WTC11 (cell line): ENCODE data around the gene TRIM2.
A peak's percentile ranks its signal among the peaks of the same experiment; 100 is the strongest.

ENCODE experiments used
- ATF1 ChIP-seq: sonication (generic); formaldehyde crosslinking; IDR thresholded peaks from 2 replicates; pipeline ENCODE4 v1.8.1; 2023; ENCODE audit warnings: mild to moderate bottlenecking, moderate library complexity, missing genetic modification reagents
- ELF4 ChIP-seq: sonication (generic); formaldehyde crosslinking; IDR thresholded peaks from 2 replicates; pipeline ENCODE4 v1.8.1; 2022; ENCODE audit warnings: low read depth, mild to moderate bottlenecking, moderate library complexity, missing genetic modification reagents
- NR1H2 ChIP-seq: sonication (generic); formaldehyde crosslinking; IDR thresholded peaks from 2 replicates; pipeline ENCODE4 v1.9.0; 2021; ENCODE audit warnings: mild to moderate bottlenecking, moderate library complexity, missing genetic modification reagents
- TEAD1 ChIP-seq: sonication (generic); formaldehyde crosslinking; IDR thresholded peaks from 2 replicates; pipeline ENCODE4 v1.8.0; 2022; ENCODE audit warnings: mild to moderate bottlenecking, missing genetic modification reagents
- TEAD4 ChIP-seq: sonication (generic); formaldehyde crosslinking; IDR thresholded peaks from 2 replicates; pipeline ENCODE4 v1.8.0; 2022; ENCODE audit warnings: mild to moderate bottlenecking, missing genetic modification reagents
- ZNF317 ChIP-seq: sonication (generic); formaldehyde crosslinking; IDR thresholded peaks from 2 replicates; pipeline ENCODE4 v1.8.1; 2023; ENCODE audit warnings: low read depth, mild to moderate bottlenecking, moderate library complexity, missing genetic modification reagents, borderline replicate concordance
- TF ChIP-seq, protein P1 (sequence below): fragments of 200-600 bp; IDR thresholded peaks from 2 replicates; pipeline ENCODE4 v1.8.0; 2022; ENCODE audit warnings: antibody characterized with exemption
- TF ChIP-seq, protein P2 (sequence below): sonication (generic); formaldehyde crosslinking; IDR thresholded peaks from 2 replicates; pipeline ENCODE4 v1.8.0; 2022; ENCODE audit warnings: mild to moderate bottlenecking, missing genetic modification reagents
- TF ChIP-seq, protein P3 (sequence below): sonication (generic); formaldehyde crosslinking; IDR thresholded peaks from 2 replicates; pipeline ENCODE4 v1.8.1; 2022; ENCODE audit warnings: mild to moderate bottlenecking, missing genetic modification reagents, moderate library complexity, borderline replicate concordance
- TF ChIP-seq, protein P4 (sequence below): sonication (generic); formaldehyde crosslinking; IDR thresholded peaks from 2 replicates; pipeline ENCODE4 v1.8.1; 2023; ENCODE audit warnings: mild to moderate bottlenecking, missing genetic modification reagents, moderate library complexity
- TF ChIP-seq, protein P5 (sequence below): sonication (generic); formaldehyde crosslinking; conservative IDR thresholded peaks from 2 replicates; pipeline ENCODE4 v1.8.1; 2022; ENCODE audit warnings: mild to moderate bottlenecking, missing genetic modification reagents

DNA sequence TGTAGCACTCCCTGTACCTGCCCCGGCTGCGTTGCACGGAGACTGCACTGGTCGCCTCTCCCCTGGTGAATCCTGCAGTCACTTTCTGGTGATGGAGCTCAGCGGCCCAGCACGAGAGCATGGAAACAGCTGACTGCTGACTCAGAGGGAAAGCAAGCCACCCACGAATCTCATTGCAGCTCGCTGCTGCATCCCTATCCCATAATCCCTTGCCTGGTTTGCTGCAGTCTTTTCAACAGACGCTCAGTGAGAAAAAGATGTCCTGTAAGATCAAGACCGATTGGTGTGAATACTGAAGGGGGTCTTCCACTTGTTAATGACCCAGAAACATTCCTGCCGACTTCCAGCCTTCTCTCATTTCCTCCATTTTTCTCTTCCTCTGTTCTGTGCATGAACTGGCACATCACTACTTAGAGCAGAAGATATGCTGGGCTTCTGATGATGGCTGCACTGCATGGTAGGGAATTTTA, 52.9 kb downstream of the TRIM2 start:
- TF ChIP-seq, protein P1, sequence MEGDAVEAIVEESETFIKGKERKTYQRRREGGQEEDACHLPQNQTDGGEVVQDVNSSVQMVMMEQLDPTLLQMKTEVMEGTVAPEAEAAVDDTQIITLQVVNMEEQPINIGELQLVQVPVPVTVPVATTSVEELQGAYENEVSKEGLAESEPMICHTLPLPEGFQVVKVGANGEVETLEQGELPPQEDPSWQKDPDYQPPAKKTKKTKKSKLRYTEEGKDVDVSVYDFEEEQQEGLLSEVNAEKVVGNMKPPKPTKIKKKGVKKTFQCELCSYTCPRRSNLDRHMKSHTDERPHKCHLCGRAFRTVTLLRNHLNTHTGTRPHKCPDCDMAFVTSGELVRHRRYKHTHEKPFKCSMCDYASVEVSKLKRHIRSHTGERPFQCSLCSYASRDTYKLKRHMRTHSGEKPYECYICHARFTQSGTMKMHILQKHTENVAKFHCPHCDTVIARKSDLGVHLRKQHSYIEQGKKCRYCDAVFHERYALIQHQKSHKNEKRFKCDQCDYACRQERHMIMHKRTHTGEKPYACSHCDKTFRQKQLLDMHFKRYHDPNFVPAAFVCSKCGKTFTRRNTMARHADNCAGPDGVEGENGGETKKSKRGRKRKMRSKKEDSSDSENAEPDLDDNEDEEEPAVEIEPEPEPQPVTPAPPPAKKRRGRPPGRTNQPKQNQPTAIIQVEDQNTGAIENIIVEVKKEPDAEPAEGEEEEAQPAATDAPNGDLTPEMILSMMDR, result no peak
- TF ChIP-seq, protein P2, sequence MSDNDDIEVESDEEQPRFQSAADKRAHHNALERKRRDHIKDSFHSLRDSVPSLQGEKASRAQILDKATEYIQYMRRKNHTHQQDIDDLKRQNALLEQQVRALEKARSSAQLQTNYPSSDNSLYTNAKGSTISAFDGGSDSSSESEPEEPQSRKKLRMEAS (CRISPR knock-in tag), result peak; percentile 61; the same call in 1 of the 2 replicates
- TF ChIP-seq, protein P3, sequence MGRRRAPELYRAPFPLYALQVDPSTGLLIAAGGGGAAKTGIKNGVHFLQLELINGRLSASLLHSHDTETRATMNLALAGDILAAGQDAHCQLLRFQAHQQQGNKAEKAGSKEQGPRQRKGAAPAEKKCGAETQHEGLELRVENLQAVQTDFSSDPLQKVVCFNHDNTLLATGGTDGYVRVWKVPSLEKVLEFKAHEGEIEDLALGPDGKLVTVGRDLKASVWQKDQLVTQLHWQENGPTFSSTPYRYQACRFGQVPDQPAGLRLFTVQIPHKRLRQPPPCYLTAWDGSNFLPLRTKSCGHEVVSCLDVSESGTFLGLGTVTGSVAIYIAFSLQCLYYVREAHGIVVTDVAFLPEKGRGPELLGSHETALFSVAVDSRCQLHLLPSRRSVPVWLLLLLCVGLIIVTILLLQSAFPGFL (CRISPR knock-in tag), result no peak
- TF ChIP-seq, protein P4, sequence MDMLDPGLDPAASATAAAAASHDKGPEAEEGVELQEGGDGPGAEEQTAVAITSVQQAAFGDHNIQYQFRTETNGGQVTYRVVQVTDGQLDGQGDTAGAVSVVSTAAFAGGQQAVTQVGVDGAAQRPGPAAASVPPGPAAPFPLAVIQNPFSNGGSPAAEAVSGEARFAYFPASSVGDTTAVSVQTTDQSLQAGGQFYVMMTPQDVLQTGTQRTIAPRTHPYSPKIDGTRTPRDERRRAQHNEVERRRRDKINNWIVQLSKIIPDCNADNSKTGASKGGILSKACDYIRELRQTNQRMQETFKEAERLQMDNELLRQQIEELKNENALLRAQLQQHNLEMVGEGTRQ, result peak; percentile 30; the same call in 1 of the 2 replicates
- TF ChIP-seq ZNF317 (CRISPR knock-in tag), result no peak
- TF ChIP-seq, protein P5, sequence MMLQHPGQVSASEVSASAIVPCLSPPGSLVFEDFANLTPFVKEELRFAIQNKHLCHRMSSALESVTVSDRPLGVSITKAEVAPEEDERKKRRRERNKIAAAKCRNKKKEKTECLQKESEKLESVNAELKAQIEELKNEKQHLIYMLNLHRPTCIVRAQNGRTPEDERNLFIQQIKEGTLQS, result no peak
- no peak; the same call in 1 of the 2 replicates for TF ChIP-seq TEAD4
- TF ChIP-seq ATF1 (CRISPR knock-in tag), result no peak
- no peak for TF ChIP-seq TEAD1 (CRISPR knock-in tag)
- TF ChIP-seq NR1H2, result no peak
- TF ChIP-seq ELF4, result no peak
